K562 (cell line): ENCODE results near the gene TGM3. TPM values are rescaled to one million over a fixed set of nuclear protein-coding genes. Genes with fewer than 3 reads are reported as not detected.

Experiments used
- ATAC-seq: fragments of 200-7000 bp; cut with Tn5 transposase; 3 replicates; pipeline ENCODE4 v1.9.1; 2020; ENCODE audit warnings: moderate library complexity
- BruUV-seq: library from RNA; stranded (reverse); fragments of 400-500 nt; replicated peaks from 2 replicates; lab custom pipeline; 2021; lab: Mats Ljungman, UMichigan
- CTCF ChIA-PET: fragments of 300-600 bp; formaldehyde crosslinking; extraction: SDS; loops from one replicate; lab custom pipeline; 2021; ENCODE audit warnings: low intra/inter-chr PET ratio; lab: Yijun Ruan, JAX
- POLR2A ChIA-PET: fragments of 300-600, 350-650 bp; sonication (Branson Sonifier 250); formaldehyde crosslinking; extraction: SDS; loops from one replicate; lab custom pipeline; 2021; ENCODE audit warnings: antibody characterized with exemption, inconsistent platforms; lab: Yijun Ruan, JAX
- DNase-seq, 4 experiments: peaks; one replicate each; pipeline versions ENCODE4 v3.0.0 to v3.0.0-alpha.2; 2011 to 2018; ENCODE audit warnings: low spot score in 3 of 4, mixed read lengths in 3 of 4; ENCODE audit errors: extremely low read depth in 1 of 4
- FAIRE-seq: peaks from 2 replicates; lab custom pipeline; 2011; peaks lifted over from hg19 to GRCh38; lab: Jason Lieb, UNC
- H2AFZ ChIP-seq: 2 replicates; pipeline ENCODE4 v1.6.0; 2011; ENCODE audit warnings: low read depth, low read length, control low read depth, inconsistent platforms
- H3K27ac ChIP-seq: fragments of 200-600 bp; 3 replicates; pipeline ENCODE4 v1.8.0; 2011; ENCODE audit warnings: low read depth, mild to moderate bottlenecking, control low read depth, inconsistent platforms, low read length, moderate library complexity, mixed read lengths; ENCODE audit errors: extremely low read depth
- H3K27me3 ChIP-seq, 2 experiments: fragments of 300-600 bp in 1 of 2; 2 replicates in 1 of 2; 3 replicates in 1 of 2; pipeline versions ENCODE4 v1.6.0 to v1.8.0; 2011; ENCODE audit warnings: inconsistent platforms in 2 of 2, low read length in 2 of 2, mild to moderate bottlenecking in 1 of 2, mixed read lengths in 1 of 2, moderate library complexity in 1 of 2; ENCODE audit not compliant: control insufficient read depth in 2 of 2, insufficient read depth in 2 of 2
- H3K36me3 ChIP-seq: fragments of 300-600 bp; 3 replicates; pipeline ENCODE4 v1.8.0; 2011; ENCODE audit warnings: mild to moderate bottlenecking, low read length, inconsistent platforms; ENCODE audit not compliant: control insufficient read depth, insufficient read depth
- H3K4me1 ChIP-seq, 2 experiments: fragments of 200-600 bp in 1 of 2; replicated peaks in 1 of 2; 2 replicates in 1 of 2; 3 replicates in 1 of 2; pipeline versions ENCODE4 v1.5.1 to v1.8.0; 2011; ENCODE audit warnings: inconsistent platforms in 2 of 2, low read length in 2 of 2, mild to moderate bottlenecking in 1 of 2, mixed read lengths in 1 of 2, moderate library complexity in 1 of 2; ENCODE audit not compliant: control insufficient read depth in 2 of 2, insufficient read depth in 2 of 2
- H3K4me2 ChIP-seq: 2 replicates; pipeline ENCODE4 v1.6.1; 2011; ENCODE audit warnings: low read length, control low read depth, inconsistent platforms, mixed read lengths; ENCODE audit not compliant: insufficient read depth
- H3K4me3 ChIP-seq: fragments of 200-600 bp; sonication (generic), shearing (Covaris generic); 2 replicates; pipeline ENCODE4 v1.5.1; 2016; ENCODE audit warnings: control low read depth, inconsistent platforms
- H3K79me2 ChIP-seq: fragments of 200-600 bp; 3 replicates; pipeline ENCODE4 v1.8.0; 2011; ENCODE audit warnings: low read length, inconsistent platforms; ENCODE audit not compliant: control insufficient read depth, insufficient read depth
- H3K9ac ChIP-seq, 2 experiments: 2 replicates each; pipeline versions ENCODE4 v1.6.0 to v1.6.1; 2011; ENCODE audit warnings: low read depth in 2 of 2, low read length in 2 of 2, control low read depth in 1 of 2, inconsistent platforms in 1 of 2, mild to moderate bottlenecking in 1 of 2, mixed read lengths in 1 of 2; ENCODE audit not compliant: insufficient read depth in 1 of 2
- H3K9me1 ChIP-seq: one replicate; pipeline ENCODE4 v1.6.0; 2011; ENCODE audit warnings: inconsistent platforms, mild to moderate bottlenecking, low read length, moderate library complexity; ENCODE audit not compliant: control insufficient read depth, insufficient read depth
- H3K9me3 ChIP-seq: replicated peaks from 2 replicates; pipeline ENCODE4 v1.5.1; 2011; ENCODE audit warnings: low read depth, low read length, inconsistent platforms; ENCODE audit not compliant: control insufficient read depth, insufficient read depth
- H4K20me1 ChIP-seq: replicated peaks from 2 replicates; pipeline ENCODE4 v1.6.1; 2011; ENCODE audit warnings: low read length, inconsistent platforms, mixed read lengths; ENCODE audit not compliant: control insufficient read depth, insufficient read depth
- ADNP ChIP-seq: fragments of 200-800 bp; sonication (Bioruptor generic); IDR thresholded peaks from 2 replicates; pipeline ENCODE4 v1.6.1; 2016; ENCODE audit warnings: missing genetic modification characterization, missing compliant biosample characterization
- CAMTA2 ChIP-seq: fragments of 250-450 bp; sonication (Bioruptor Pico); conservative IDR thresholded peaks from 2 replicates; pipeline ENCODE4 v1.5.1; 2022
- CREBBP ChIP-seq: IDR thresholded peaks from one replicate; pipeline ENCODE4 v1.6.1; 2012; ENCODE audit warnings: low read depth, mild to moderate bottlenecking, control low read depth, inconsistent platforms, low read length
- EP400 ChIP-seq: fragments of 450-650 bp; IDR thresholded peaks from 2 replicates; pipeline ENCODE4 v1.6.1; 2017; ENCODE audit warnings: antibody characterized with exemption, mild to moderate bottlenecking, moderate library complexity
- KDM5B ChIP-seq: fragments of 200-600 bp; sonication (generic); IDR thresholded peaks from 2 replicates; pipeline ENCODE4 v1.6.1; 2012; ENCODE audit warnings: low read depth, mild to moderate bottlenecking, moderate library complexity, low read length, control low read depth, inconsistent platforms; ENCODE audit not compliant: insufficient replicate concordance
- MED1 ChIP-seq: sonication (generic); formaldehyde crosslinking; IDR thresholded peaks from 2 replicates; pipeline ENCODE4 v1.8.1; 2023; ENCODE audit warnings: missing genetic modification reagents, borderline replicate concordance
- NFIC ChIP-seq: fragments of 450-650 bp; IDR thresholded peaks from 2 replicates; pipeline ENCODE4 v1.6.1; 2017; ENCODE audit warnings: mild to moderate bottlenecking, inconsistent platforms
- RBM14 ChIP-seq: fragments of 200-400 bp; formaldehyde crosslinking; IDR thresholded peaks from 2 replicates; pipeline ENCODE4 v1.6.1; 2018; ENCODE audit warnings: low read depth, mild to moderate bottlenecking, low read length, moderate library complexity, borderline replicate concordance; ENCODE audit not compliant: insufficient read depth
- TRIM24 ChIP-seq, 2 experiments: fragments of 450-650 bp; IDR thresholded peaks; 2 replicates each; pipeline ENCODE4 v1.6.1; 2016
- ZNF140 ChIP-seq: fragments of 250-450 bp; sonication (Bioruptor Pico); IDR thresholded peaks from 2 replicates; pipeline ENCODE4 v1.8.0; 2021; ENCODE audit warnings: moderate library complexity, mild to moderate bottlenecking, inconsistent platforms
- ZNF79 ChIP-seq: fragments of 250-450 bp; sonication (Bioruptor Pico); IDR thresholded peaks from 2 replicates; pipeline ENCODE4 v1.4.0; 2020; ENCODE audit warnings: low read depth, mild to moderate bottlenecking, moderate library complexity
- ZSCAN29 ChIP-seq: fragments of 450-650 bp; IDR thresholded peaks from 2 replicates; pipeline ENCODE4 v1.6.1; 2017
- WGBS: fragments of 100-300 bp; shearing (Covaris generic); methylation state at CpG from one replicate; pipeline ENCODE4 v1.1.6; 2016; ENCODE audit warnings: low coverage, mixed read lengths; ENCODE audit not compliant: insufficient coverage; ENCODE audit errors: missing lambda C conversion rate; 5-methylcytosine and 5-hydroxymethylcytosine counted together
- in situ Hi-C: fragments of 300-500 bp; cut with MboI; formaldehyde crosslinking; loops from 4 replicates; pipeline ENCODE4 v1.15.0; 2018; ENCODE audit warnings: inconsistent platforms, mixed read lengths
- intact Hi-C: fragments of 100-400 bp; cut with micrococcal nuclease; formaldehyde crosslinking; loops from 2 replicates; pipeline ENCODE4 v1.14.2; 2022
- polyA plus RNA-seq, 8 experiments: library from polyadenylated mRNA; depleted of rRNA in 4 of 8; stranded (reverse) in 5 of 8; unstranded in 3 of 8; fragments of >200 nt; fragmentation: Nextera tagmentation in 2 of 8; fragmentation: Illumina TruSeq in 1 of 8; extraction: Ambion mirVana in 2 of 8; extraction: Trizol in 1 of 8; gene quantifications; 2 replicates each; pipeline versions ENCODE4 v1.2.1 to v1.2.3, GENCODE V29; 2011 to 2014; ENCODE audit warnings: inconsistent platforms in 1 of 8, missing spikeins in 1 of 8
- total RNA-seq, 7 experiments: library from RNA; depleted of rRNA in 6 of 7; stranded (reverse); fragments of >200 nt in 6 of 7; fragmentation: Illumina TruSeq in 2 of 7; extraction: Trizol in 2 of 7; gene quantifications; 2 replicates each; pipeline versions ENCODE4 v1.2.1 to v1.2.3, GENCODE V29; 2011 to 2021; ENCODE audit warnings: low replicate concordance in 1 of 7
- TF ChIP-seq, protein P1 (sequence below): sonication (generic); formaldehyde crosslinking; IDR thresholded peaks from 2 replicates; pipeline ENCODE4 v1.8.1; 2022; ENCODE audit warnings: missing genetic modification reagents

TGM3 gene
- total and polyA plus RNA-seq, 9 of the 15 experiments (the other 6 are each of a cell fraction or from before 2014, with no cell fraction given), result not detected

GRCh38 chr20:2340823-2341222 is 45.0 kb downstream of the TGM3 start:
- no peaks in the 10 kb centered on the region for H3K9me3 ChIP-seq
- H3K79me2 ChIP-seq, result no peaks in the 10 kb centered on the region
- intact Hi-C loops (no loop called here), in situ Hi-C loops (loop anchor here (5.0 kb wide), 1 partner anchor 129 kb away; no protein-coding TSS in a partner anchor)
- ATAC-seq (no peak), DNase-seq (no peak), FAIRE-seq (no peak)
- no peaks in the 10 kb centered on the region for H3K36me3 ChIP-seq
- no TSS peak for BruUV-seq
- WGBS, result 24% methylated on average over 5 of the region's 6 CpGs
- H2AFZ ChIP-seq, result no peak overlapping the region
- no peak for TF ChIP-seq RBM14
- no peak for TF ChIP-seq EP400
- no peak for TF ChIP-seq CREBBP
- TF ChIP-seq, protein P1, sequence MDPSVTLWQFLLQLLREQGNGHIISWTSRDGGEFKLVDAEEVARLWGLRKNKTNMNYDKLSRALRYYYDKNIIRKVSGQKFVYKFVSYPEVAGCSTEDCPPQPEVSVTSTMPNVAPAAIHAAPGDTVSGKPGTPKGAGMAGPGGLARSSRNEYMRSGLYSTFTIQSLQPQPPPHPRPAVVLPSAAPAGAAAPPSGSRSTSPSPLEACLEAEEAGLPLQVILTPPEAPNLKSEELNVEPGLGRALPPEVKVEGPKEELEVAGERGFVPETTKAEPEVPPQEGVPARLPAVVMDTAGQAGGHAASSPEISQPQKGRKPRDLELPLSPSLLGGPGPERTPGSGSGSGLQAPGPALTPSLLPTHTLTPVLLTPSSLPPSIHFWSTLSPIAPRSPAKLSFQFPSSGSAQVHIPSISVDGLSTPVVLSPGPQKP (CRISPR knock-in tag), result no peak
- no peak for TF ChIP-seq ZSCAN29
- TF ChIP-seq NFIC, result no peak
- TF ChIP-seq CAMTA2 (CRISPR knock-in tag), result no peak
- TF ChIP-seq KDM5B, result no peak
- TF ChIP-seq ZNF79, result no peak
- no peak for TF ChIP-seq MED1 (CRISPR knock-in tag)
- TF ChIP-seq ZNF140 (CRISPR knock-in tag), result no peak
- no peak for TF ChIP-seq TRIM24 (IDR thresholded peaks at IDR 0.05)
- TF ChIP-seq ADNP (tag), result no peak
- H3K4me2 ChIP-seq, result no peak overlapping the region
- no peaks in the 10 kb centered on the region; a peak in 1 of 5 replicates for H3K4me1 ChIP-seq
- ChIA-PET CTCF (no interaction called here), POLR2A (interaction anchor here (0.8 kb wide), 1 partner anchor 179 kb away, joined by 3 read pairs; no protein-coding TSS in a partner anchor)
- no peaks in the 10 kb centered on the region for H4K20me1 ChIP-seq
- peaks cover 2 to 21% of the 10 kb centered on the region in 2 experiments; a peak in 3 of 5 replicates for H3K27me3 ChIP-seq
- H3K27ac ChIP-seq, result no peak overlapping the region
- no peak overlapping the region for H3K4me3 ChIP-seq
- no peak overlapping the region for H3K9ac ChIP-seq
- no peaks in the 10 kb centered on the region for H3K9me1 ChIP-seq
